ENCODE results near the gene GPR17.

DNA sequence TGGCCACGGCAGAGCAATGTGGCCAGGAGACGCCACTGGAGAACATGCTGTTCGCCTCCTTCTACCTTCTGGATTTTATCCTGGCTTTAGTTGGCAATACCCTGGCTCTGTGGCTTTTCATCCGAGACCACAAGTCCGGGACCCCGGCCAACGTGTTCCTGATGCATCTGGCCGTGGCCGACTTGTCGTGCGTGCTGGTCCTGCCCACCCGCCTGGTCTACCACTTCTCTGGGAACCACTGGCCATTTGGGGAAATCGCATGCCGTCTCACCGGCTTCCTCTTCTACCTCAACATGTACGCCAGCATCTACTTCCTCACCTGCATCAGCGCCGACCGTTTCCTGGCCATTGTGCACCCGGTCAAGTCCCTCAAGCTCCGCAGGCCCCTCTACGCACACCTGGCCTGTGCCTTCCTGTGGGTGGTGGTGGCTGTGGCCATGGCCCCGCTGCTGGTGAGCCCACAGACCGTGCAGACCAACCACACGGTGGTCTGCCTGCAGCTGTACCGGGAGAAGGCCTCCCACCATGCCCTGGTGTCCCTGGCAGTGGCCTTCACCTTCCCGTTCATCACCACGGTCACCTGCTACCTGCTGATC lies 4.9 kb downstream of the GPR17 start:
- TF ChIP-seq, protein P1, sequence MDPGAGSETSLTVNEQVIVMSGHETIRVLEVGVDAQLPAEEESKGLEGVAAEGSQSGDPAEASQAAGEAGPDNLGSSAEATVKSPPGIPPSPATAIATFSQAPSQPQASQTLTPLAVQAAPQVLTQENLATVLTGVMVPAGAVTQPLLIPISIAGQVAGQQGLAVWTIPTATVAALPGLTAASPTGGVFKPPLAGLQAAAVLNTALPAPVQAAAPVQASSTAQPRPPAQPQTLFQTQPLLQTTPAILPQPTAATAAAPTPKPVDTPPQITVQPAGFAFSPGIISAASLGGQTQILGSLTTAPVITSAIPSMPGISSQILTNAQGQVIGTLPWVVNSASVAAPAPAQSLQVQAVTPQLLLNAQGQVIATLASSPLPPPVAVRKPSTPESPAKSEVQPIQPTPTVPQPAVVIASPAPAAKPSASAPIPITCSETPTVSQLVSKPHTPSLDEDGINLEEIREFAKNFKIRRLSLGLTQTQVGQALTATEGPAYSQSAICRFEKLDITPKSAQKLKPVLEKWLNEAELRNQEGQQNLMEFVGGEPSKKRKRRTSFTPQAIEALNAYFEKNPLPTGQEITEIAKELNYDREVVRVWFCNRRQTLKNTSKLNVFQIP (CRISPR knock-in tag; IDR thresholded peaks at IDR 0.05; ENCODE audit: borderline replicate concordance, low read depth) = no peak
- no peak for TF ChIP-seq RARB (CRISPR knock-in tag; IDR thresholded peaks at IDR 0.05)
- TF ChIP-seq ZNF565 (CRISPR knock-in tag; conservative IDR thresholded peaks at IDR 0.05; ENCODE audit: low read depth) = no peak
- no peak for TF ChIP-seq BACH2 (CRISPR knock-in tag; IDR thresholded peaks at IDR 0.05; ENCODE audit: borderline replicate concordance)
- TF ChIP-seq, protein P2, sequence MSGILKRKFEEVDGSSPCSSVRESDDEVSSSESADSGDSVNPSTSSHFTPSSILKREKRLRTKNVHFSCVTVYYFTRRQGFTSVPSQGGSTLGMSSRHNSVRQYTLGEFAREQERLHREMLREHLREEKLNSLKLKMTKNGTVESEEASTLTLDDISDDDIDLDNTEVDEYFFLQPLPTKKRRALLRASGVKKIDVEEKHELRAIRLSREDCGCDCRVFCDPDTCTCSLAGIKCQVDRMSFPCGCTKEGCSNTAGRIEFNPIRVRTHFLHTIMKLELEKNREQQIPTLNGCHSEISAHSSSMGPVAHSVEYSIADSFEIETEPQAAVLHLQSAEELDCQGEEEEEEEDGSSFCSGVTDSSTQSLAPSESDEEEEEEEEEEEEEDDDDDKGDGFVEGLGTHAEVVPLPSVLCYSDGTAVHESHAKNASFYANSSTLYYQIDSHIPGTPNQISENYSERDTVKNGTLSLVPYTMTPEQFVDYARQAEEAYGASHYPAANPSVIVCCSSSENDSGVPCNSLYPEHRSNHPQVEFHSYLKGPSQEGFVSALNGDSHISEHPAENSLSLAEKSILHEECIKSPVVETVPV (CRISPR knock-in tag; IDR thresholded peaks at IDR 0.05) = no peak

Data from SK-N-SH treated with all-trans-retinoic acid at 6 μM for 48 hours (cell line).